PFSK-1 (cell line): ENCODE measurements around the gene LRRC70.

ENCODE experiments used
- FOXP2 ChIP-seq: optimal IDR thresholded peaks from 2 replicates; pipeline ENCODE3; 2011; ENCODE audit warnings: borderline replicate concordance, control low read depth, inconsistent platforms; ENCODE audit not compliant: insufficient read depth; ENCODE audit errors: extremely low read length, extremely low read depth
- POLR2AphosphoS5 ChIP-seq: IDR thresholded peaks from 2 replicates; pipeline ENCODE4 v1.6.1; 2012; ENCODE audit warnings: low read depth, mild to moderate bottlenecking, control low read depth, low read length, moderate library complexity
- SIN3A ChIP-seq: IDR thresholded peaks from 2 replicates; pipeline ENCODE4 v1.6.1; 2012; ENCODE audit warnings: mild to moderate bottlenecking, low read length, moderate library complexity, borderline replicate concordance; ENCODE audit not compliant: insufficient read depth
- TAF1 ChIP-seq: IDR thresholded peaks from 2 replicates; pipeline ENCODE4 v1.6.1; 2012; ENCODE audit warnings: low read length, control low read depth, borderline replicate concordance; ENCODE audit not compliant: insufficient read depth
- TF ChIP-seq, protein P1 (sequence below), 2 experiments: IDR thresholded peaks; 2 replicates each; pipeline versions ENCODE4 v1.6.1 to v1.8.0; 2011 to 2012; ENCODE audit warnings: low read depth in 2 of 2, low read length in 2 of 2, control low read depth in 1 of 2, inconsistent platforms in 1 of 2, mild to moderate bottlenecking in 1 of 2, moderate library complexity in 1 of 2; ENCODE audit not compliant: insufficient read depth in 1 of 2

DNA sequence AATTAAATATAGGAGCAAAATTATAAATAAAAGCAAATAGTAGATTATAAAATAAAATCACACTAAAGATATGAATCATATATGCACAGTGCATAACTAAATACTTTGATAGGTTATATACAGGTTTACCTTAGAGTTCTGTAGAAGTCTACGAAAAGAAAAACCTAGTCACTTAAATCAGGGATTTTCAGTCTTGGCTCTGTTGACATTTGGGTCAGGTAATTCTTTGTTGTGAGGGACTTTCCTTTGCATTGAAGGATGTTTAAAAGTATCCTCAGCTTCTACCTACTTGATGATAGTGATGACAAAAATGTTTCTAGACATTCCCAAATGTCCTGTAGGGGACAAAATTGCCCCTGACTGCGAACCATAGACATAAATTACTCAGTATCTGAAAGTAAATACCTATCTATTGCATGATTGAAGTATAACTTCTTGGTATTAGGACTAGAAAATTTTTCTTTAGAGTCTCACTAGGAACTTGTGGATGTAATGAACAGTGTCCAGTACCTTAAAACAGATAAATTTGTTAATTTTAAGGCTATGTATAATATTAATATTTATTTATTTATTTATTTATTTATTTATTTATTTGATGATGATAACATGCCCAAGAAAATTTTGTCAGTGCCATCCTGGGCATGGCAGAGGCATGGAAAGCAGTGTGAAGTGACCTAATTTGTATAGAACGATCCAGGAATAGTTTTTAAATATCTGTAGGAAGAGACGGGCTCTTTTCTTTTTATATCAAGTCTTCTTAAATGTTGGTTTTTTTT is 44.0 kb upstream of the LRRC70 start:
- TF ChIP-seq TAF1 (no peak), POLR2AphosphoS5 (no peak), SIN3A (no peak), FOXP2 (no peak)
- TF ChIP-seq, protein P1, sequence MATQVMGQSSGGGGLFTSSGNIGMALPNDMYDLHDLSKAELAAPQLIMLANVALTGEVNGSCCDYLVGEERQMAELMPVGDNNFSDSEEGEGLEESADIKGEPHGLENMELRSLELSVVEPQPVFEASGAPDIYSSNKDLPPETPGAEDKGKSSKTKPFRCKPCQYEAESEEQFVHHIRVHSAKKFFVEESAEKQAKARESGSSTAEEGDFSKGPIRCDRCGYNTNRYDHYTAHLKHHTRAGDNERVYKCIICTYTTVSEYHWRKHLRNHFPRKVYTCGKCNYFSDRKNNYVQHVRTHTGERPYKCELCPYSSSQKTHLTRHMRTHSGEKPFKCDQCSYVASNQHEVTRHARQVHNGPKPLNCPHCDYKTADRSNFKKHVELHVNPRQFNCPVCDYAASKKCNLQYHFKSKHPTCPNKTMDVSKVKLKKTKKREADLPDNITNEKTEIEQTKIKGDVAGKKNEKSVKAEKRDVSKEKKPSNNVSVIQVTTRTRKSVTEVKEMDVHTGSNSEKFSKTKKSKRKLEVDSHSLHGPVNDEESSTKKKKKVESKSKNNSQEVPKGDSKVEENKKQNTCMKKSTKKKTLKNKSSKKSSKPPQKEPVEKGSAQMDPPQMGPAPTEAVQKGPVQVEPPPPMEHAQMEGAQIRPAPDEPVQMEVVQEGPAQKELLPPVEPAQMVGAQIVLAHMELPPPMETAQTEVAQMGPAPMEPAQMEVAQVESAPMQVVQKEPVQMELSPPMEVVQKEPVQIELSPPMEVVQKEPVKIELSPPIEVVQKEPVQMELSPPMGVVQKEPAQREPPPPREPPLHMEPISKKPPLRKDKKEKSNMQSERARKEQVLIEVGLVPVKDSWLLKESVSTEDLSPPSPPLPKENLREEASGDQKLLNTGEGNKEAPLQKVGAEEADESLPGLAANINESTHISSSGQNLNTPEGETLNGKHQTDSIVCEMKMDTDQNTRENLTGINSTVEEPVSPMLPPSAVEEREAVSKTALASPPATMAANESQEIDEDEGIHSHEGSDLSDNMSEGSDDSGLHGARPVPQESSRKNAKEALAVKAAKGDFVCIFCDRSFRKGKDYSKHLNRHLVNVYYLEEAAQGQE (IDR thresholded peaks at IDR 0.05; ENCODE audit: insufficient read depth in 1 of 2, low read depth in 2 of 2, low read length in 2 of 2): no peak
